ENCODE results near the gene BRPF3. TPM values are rescaled to one million over a fixed set of nuclear protein-coding genes. Genes with fewer than 3 reads are reported as not detected.

BRPF3 gene
- total RNA-seq, 1 experiment from 2014 or later, result 43.4 TPM

DNA sequence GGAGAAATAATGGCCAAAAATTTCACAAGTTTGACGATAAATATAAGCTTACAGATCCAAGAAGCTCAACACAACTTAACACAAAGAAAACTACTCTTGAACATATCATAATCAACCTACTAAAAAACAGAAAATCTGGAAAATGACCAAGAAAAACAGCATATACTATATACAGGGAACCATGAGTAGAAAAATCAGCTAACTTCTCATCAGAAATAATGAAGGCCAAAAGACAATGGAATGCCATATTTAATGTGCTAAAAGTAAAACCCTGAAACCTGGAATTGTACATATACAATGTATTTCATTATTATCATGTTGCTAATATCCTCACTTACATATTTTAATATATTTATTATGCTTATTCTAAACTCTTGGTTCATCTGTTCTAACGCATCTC is 40.9 kb upstream of the BRPF3 start:
- Histone ChIP-seq H2BK12ac (ENCODE audit: insufficient read length, low read depth, low read length) (no peak overlapping the region), H4K20me1 (ENCODE audit: control insufficient read depth, insufficient read depth, insufficient read length) (no peaks in the 10 kb centered on the region), H3T11ph (ENCODE audit: low read length) (no peak overlapping the region), H3K9me3 (ENCODE audit: control insufficient read depth, low read depth, low read length) (no peaks in the 10 kb centered on the region), H3K23ac (ENCODE audit: insufficient read length, low read depth, low read length) (no peak overlapping the region), H3K4me2 (ENCODE audit: insufficient read depth, insufficient read length, low read length) (no peak overlapping the region), H4K8ac (replicated peaks; ENCODE audit: insufficient read length, low read depth, low read length) (no peak overlapping the region), H4K5ac (ENCODE audit: insufficient read length, low read depth, low read length) (no peak overlapping the region), H2BK5ac (ENCODE audit: insufficient read length, low read length) (no peak overlapping the region), H3K56ac (ENCODE audit: insufficient read length, low read depth, low read length) (no peak overlapping the region), H3K23me2 (ENCODE audit: insufficient read length, low read depth, low read length, poor library complexity, severe bottlenecking) (no peaks in the 10 kb centered on the region), H3K18ac (ENCODE audit: insufficient read length, low read depth, low read length) (no peak overlapping the region), H3K4me1 (ENCODE audit: insufficient read depth, low read length) (no peaks in the 10 kb centered on the region), H2BK15ac (ENCODE audit: low read depth, low read length) (no peak overlapping the region), H3K4ac (ENCODE audit: low read depth, low read length) (no peak overlapping the region), H2AFZ (ENCODE audit: low read length) (no peak overlapping the region), H3K14ac (ENCODE audit: insufficient read depth, low read length) (no peak overlapping the region), H3K9ac (ENCODE audit: extremely low read depth, insufficient read length, low read length) (no peak overlapping the region), H2BK20ac (ENCODE audit: low read depth, low read length, poor library complexity, severe bottlenecking) (no peak overlapping the region), H4K91ac (ENCODE audit: insufficient read length, low read depth, low read length) (no peak overlapping the region), H2BK120ac (ENCODE audit: low read depth, low read length, poor library complexity, severe bottlenecking) (no peak overlapping the region), H3K27me3 (ENCODE audit: insufficient read depth, low read length) (no peaks in the 10 kb centered on the region), H3K79me1 (ENCODE audit: insufficient read depth, low read depth, low read length, poor library complexity, severe bottlenecking) (no peaks in the 10 kb centered on the region), H3K27ac (ENCODE audit: insufficient read length, low read depth, low read length) (no peak overlapping the region), H2AK5ac (ENCODE audit: insufficient read length, low read length) (no peak overlapping the region), H3K79me2 (ENCODE audit: insufficient read depth, low read length) (no peaks in the 10 kb centered on the region)
- DNase-seq, result no peak
- Mint-ChIP-seq H3K4me3 (no peak overlapping the region), H3K4me1 (peaks cover 0 to 4% of the 10 kb centered on the region in 2 experiments; a peak in 1 of 4 replicates), H3K27ac (no peak overlapping the region), H3K27me3 (ENCODE audit: low read depth) (no peaks in the 10 kb centered on the region), H3K9me3 (peaks cover 8 to 24% of the 10 kb centered on the region in 2 experiments; a peak in 4 of 5 replicates), H3K36me3 (ENCODE audit: insufficient read depth in 1 of 3, low read depth in 3 of 3) (peaks cover 0 to 4% (median 2%) of the 10 kb centered on the region in 3 experiments; a peak in 2 of 7 replicates)
- WGBS (ENCODE audit: extremely low coverage, insufficient read length, low lambda C conversion rate), result no CpG with 5 or more reads among the region's 2 CpGs
- TF ChIP-seq, protein P1, sequence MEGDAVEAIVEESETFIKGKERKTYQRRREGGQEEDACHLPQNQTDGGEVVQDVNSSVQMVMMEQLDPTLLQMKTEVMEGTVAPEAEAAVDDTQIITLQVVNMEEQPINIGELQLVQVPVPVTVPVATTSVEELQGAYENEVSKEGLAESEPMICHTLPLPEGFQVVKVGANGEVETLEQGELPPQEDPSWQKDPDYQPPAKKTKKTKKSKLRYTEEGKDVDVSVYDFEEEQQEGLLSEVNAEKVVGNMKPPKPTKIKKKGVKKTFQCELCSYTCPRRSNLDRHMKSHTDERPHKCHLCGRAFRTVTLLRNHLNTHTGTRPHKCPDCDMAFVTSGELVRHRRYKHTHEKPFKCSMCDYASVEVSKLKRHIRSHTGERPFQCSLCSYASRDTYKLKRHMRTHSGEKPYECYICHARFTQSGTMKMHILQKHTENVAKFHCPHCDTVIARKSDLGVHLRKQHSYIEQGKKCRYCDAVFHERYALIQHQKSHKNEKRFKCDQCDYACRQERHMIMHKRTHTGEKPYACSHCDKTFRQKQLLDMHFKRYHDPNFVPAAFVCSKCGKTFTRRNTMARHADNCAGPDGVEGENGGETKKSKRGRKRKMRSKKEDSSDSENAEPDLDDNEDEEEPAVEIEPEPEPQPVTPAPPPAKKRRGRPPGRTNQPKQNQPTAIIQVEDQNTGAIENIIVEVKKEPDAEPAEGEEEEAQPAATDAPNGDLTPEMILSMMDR (conservative IDR thresholded peaks at IDR 0.05), result no peak

Data from H9 (cell line).